ENCODE results near the gene JUNB.

JUNB gene

GRCh38 chr19:12791345-12792050 lies at the start of gene JUNB:
TSS of gene JUNB (plus strand) at chr19:12791486. CDS start at chr19:12791772, 286 bp downstream.
- peak; percentile 93 for DNase-seq
- in situ Hi-C loops (cut with HindIII; ENCODE audit: low pct_ligation_motif_present, low pct_unique_long_range_greater_than_20kb, low sequenced_read_pairs): no loop called here

GRCh38 chr19:12745166-12745897 lies 46.0 kb upstream of the JUNB start:
- peak; percentile 29 for DNase-seq
- in situ Hi-C loops (cut with HindIII; ENCODE audit: low pct_ligation_motif_present, low pct_unique_long_range_greater_than_20kb, low sequenced_read_pairs): no loop called here

- DNase-seq: no peak
- in situ Hi-C loops (cut with HindIII; ENCODE audit: low pct_ligation_motif_present, low pct_unique_long_range_greater_than_20kb, low sequenced_read_pairs): no loop called here
Measured at GRCh38 chr19:12748489-12748888, 42.8 kb upstream of the JUNB start.

- in situ Hi-C loops (cut with HindIII; ENCODE audit: low pct_ligation_motif_present, low pct_unique_long_range_greater_than_20kb, low sequenced_read_pairs): no loop called here
- DNase-seq: no peak
Measured at GRCh38 chr19:12749938-12750521, 41.3 kb upstream of the JUNB start.

- DNase-seq: no peak
- in situ Hi-C loops (cut with HindIII; ENCODE audit: low pct_ligation_motif_present, low pct_unique_long_range_greater_than_20kb, low sequenced_read_pairs): no loop called here
Measured at GRCh38 chr19:12750851-12751250, 40.4 kb upstream of the JUNB start.

- in situ Hi-C loops (cut with HindIII; ENCODE audit: low pct_ligation_motif_present, low pct_unique_long_range_greater_than_20kb, low sequenced_read_pairs): no loop called here
- no peak for DNase-seq
Measured at GRCh38 chr19:12751635-12752034, 39.7 kb upstream of the JUNB start, which contains the start of gene BEST2. TSS of gene BEST2 (plus strand) at chr19:12751791. CDS start at chr19:12752593, 802 bp downstream.

GRCh38 chr19:12752056-12752781 lies 39.1 kb upstream of the JUNB start:
- in situ Hi-C loops (cut with HindIII; ENCODE audit: low pct_ligation_motif_present, low pct_unique_long_range_greater_than_20kb, low sequenced_read_pairs): no loop called here
- DNase-seq: no peak

GRCh38 chr19:12754465-12755196 lies 36.7 kb upstream of the JUNB start:
- DNase-seq: no peak

GRCh38 chr19:12756150-12756883 lies 35.0 kb upstream of the JUNB start:
- in situ Hi-C loops (cut with HindIII; ENCODE audit: low pct_ligation_motif_present, low pct_unique_long_range_greater_than_20kb, low sequenced_read_pairs): no loop called here
- no peak for DNase-seq

More at GRCh38 chr19:12754465-12755196, 36.7 kb upstream of the JUNB start:
- in situ Hi-C loops (cut with HindIII; ENCODE audit: low pct_ligation_motif_present, low pct_unique_long_range_greater_than_20kb, low sequenced_read_pairs): no loop called here

- in situ Hi-C loops (cut with HindIII; ENCODE audit: low pct_ligation_motif_present, low pct_unique_long_range_greater_than_20kb, low sequenced_read_pairs): no loop called here
- peak; percentile 66 for DNase-seq
Measured at GRCh38 chr19:12757544-12758274, 33.6 kb upstream of the JUNB start.

GRCh38 chr19:12759686-12760085 lies 31.6 kb upstream of the JUNB start:
- DNase-seq: no peak
- in situ Hi-C loops (cut with HindIII; ENCODE audit: low pct_ligation_motif_present, low pct_unique_long_range_greater_than_20kb, low sequenced_read_pairs): no loop called here

- in situ Hi-C loops (cut with HindIII; ENCODE audit: low pct_ligation_motif_present, low pct_unique_long_range_greater_than_20kb, low sequenced_read_pairs): no loop called here
- no peak for DNase-seq
Measured at GRCh38 chr19:12763100-12763499, 28.2 kb upstream of the JUNB start.

GRCh38 chr19:12764698-12765097 lies 26.6 kb upstream of the JUNB start:
- DNase-seq: no peak
- in situ Hi-C loops (cut with HindIII; ENCODE audit: low pct_ligation_motif_present, low pct_unique_long_range_greater_than_20kb, low sequenced_read_pairs): no loop called here

- in situ Hi-C loops (cut with HindIII; ENCODE audit: low pct_ligation_motif_present, low pct_unique_long_range_greater_than_20kb, low sequenced_read_pairs): no loop called here
- DNase-seq: no peak
Measured at GRCh38 chr19:12766051-12766521, 25.2 kb upstream of the JUNB start.

- no peak for DNase-seq
- in situ Hi-C loops (cut with HindIII; ENCODE audit: low pct_ligation_motif_present, low pct_unique_long_range_greater_than_20kb, low sequenced_read_pairs): no loop called here
Measured at GRCh38 chr19:12767150-12767549, 24.1 kb upstream of the JUNB start.

- in situ Hi-C loops (cut with HindIII; ENCODE audit: low pct_ligation_motif_present, low pct_unique_long_range_greater_than_20kb, low sequenced_read_pairs): no loop called here
- DNase-seq: no peak
Measured at GRCh38 chr19:12767666-12768065, 23.6 kb upstream of the JUNB start.

- no peak for DNase-seq
- in situ Hi-C loops (cut with HindIII; ENCODE audit: low pct_ligation_motif_present, low pct_unique_long_range_greater_than_20kb, low sequenced_read_pairs): no loop called here
Measured at GRCh38 chr19:12769689-12770088, 21.6 kb upstream of the JUNB start.
